HepG2 (cell line): Measurements from ENCODE around the gene KDM4B. TPM values are rescaled to one million over a fixed set of nuclear protein-coding genes. Genes with fewer than 3 reads are reported as not detected.

Source experiments
- ATAC-seq: fragments of 200-7000 bp; cut with Tn5 transposase; 3 replicates; pipeline ENCODE4 v1.9.1; 2020; ENCODE audit warnings: mild to moderate bottlenecking, moderate library complexity
- BruUV-seq: library from RNA; stranded (reverse); fragments of 400-500 nt; replicated peaks from 2 replicates; lab custom pipeline; 2021; lab: Mats Ljungman, UMichigan
- CTCF ChIA-PET: fragments of 300-600 bp; formaldehyde crosslinking; extraction: SDS; loops from one replicate; lab custom pipeline; 2021; ENCODE audit warnings: low total read pairs, inconsistent platforms, low intra/inter-chr PET ratio; lab: Yijun Ruan, JAX
- POLR2A ChIA-PET: fragments of 350-600 bp; sonication (Branson Sonifier 250); formaldehyde crosslinking; loops from one replicate; lab custom pipeline; 2020; ENCODE audit warnings: antibody characterized with exemption, inconsistent platforms; lab: Yijun Ruan, JAX
- DNase-seq: peaks from one replicate; pipeline ENCODE4 v3.0.0-alpha.2; 2015; ENCODE audit warnings: low spot score
- FAIRE-seq: peaks from 3 replicates; lab custom pipeline; 2011; peaks lifted over from hg19 to GRCh38; lab: Jason Lieb, UNC
- H2AFZ ChIP-seq: one replicate; pipeline ENCODE4 v1.6.1; 2011; ENCODE audit warnings: low read length, inconsistent platforms
- H3K27ac ChIP-seq: fragments of 300-600 bp; 3 replicates; pipeline ENCODE4 v1.8.0; 2011; ENCODE audit warnings: mixed run types, mild to moderate bottlenecking, mixed read lengths, low read length, inconsistent platforms; ENCODE audit not compliant: insufficient read depth; ENCODE audit errors: extremely low read length
- H3K27me3 ChIP-seq, 2 experiments: fragments of 200-600 bp in 1 of 2; 2 replicates in 1 of 2; 3 replicates in 1 of 2; pipeline versions ENCODE4 v1.6.0 to v1.8.0; 2011; ENCODE audit warnings: low read length in 2 of 2, mild to moderate bottlenecking in 2 of 2, moderate library complexity in 2 of 2, inconsistent platforms in 1 of 2; ENCODE audit not compliant: insufficient read depth in 2 of 2, control insufficient read depth in 1 of 2
- H3K36me3 ChIP-seq, 2 experiments: fragments of 200-600 bp in 1 of 2; replicated peaks in 1 of 2; 2 replicates in 1 of 2; 3 replicates in 1 of 2; pipeline versions ENCODE4 v1.5.1 to v1.8.0; 2011; ENCODE audit warnings: low read length in 2 of 2, inconsistent platforms in 1 of 2; ENCODE audit not compliant: insufficient read depth in 2 of 2, control insufficient read depth in 1 of 2
- H3K4me1 ChIP-seq: 2 replicates; pipeline ENCODE4 v1.5.1; 2012; ENCODE audit warnings: low read length, inconsistent platforms; ENCODE audit not compliant: insufficient read depth
- H3K4me2 ChIP-seq: 2 replicates; pipeline ENCODE4 v1.6.0; 2011; ENCODE audit warnings: low read depth, low read length, inconsistent platforms
- H3K4me3 ChIP-seq, 3 experiments: fragments of 200-600 bp in 1 of 3; sonication (generic), shearing (Covaris generic) in 1 of 3; replicated peaks in 1 of 3; 2 replicates each; pipeline ENCODE4 v1.5.1; 2011 to 2016; ENCODE audit warnings: low read length in 3 of 3, inconsistent platforms in 2 of 3, low read depth in 2 of 3, mild to moderate bottlenecking in 2 of 3, control low read depth in 1 of 3, mixed read lengths in 1 of 3; ENCODE audit not compliant: insufficient read depth in 1 of 3
- H3K79me2 ChIP-seq: one replicate; pipeline ENCODE4 v1.6.1; 2011; ENCODE audit warnings: low read length, inconsistent platforms; ENCODE audit not compliant: insufficient read depth
- H3K9ac ChIP-seq: 2 replicates; pipeline ENCODE4 v1.6.0; 2011; ENCODE audit warnings: mild to moderate bottlenecking, low read depth, low read length, inconsistent platforms; ENCODE audit not compliant: insufficient read depth
- H3K9me3 ChIP-seq: 2 replicates; pipeline ENCODE4 v1.5.1; 2012; ENCODE audit warnings: mild to moderate bottlenecking, low read length
- H4K20me1 ChIP-seq: 2 replicates; pipeline ENCODE4 v1.6.0; 2011; ENCODE audit warnings: inconsistent platforms, mild to moderate bottlenecking, low read length, moderate library complexity; ENCODE audit not compliant: insufficient read depth
- PTBP1 ChIP-seq: fragments of 200-400 bp; formaldehyde crosslinking; IDR thresholded peaks from 2 replicates; pipeline ENCODE4 v1.6.1; 2018; ENCODE audit warnings: low read length, low read depth; ENCODE audit not compliant: poor library complexity, severe bottlenecking
- RBFOX2 ChIP-seq: fragments of 200-400 bp; formaldehyde crosslinking; IDR thresholded peaks from 2 replicates; pipeline ENCODE4 v1.6.1; 2017; ENCODE audit warnings: low read depth, mild to moderate bottlenecking, low read length
- SRSF4 ChIP-seq: fragments of 200-400 bp; formaldehyde crosslinking; IDR thresholded peaks from one replicate; pipeline ENCODE4 v1.6.1; 2018; ENCODE audit warnings: mild to moderate bottlenecking, low read depth, low read length, moderate library complexity; ENCODE audit not compliant: poor library complexity, severe bottlenecking
- ZFP36 ChIP-seq: fragments of 150-350 bp; IDR thresholded peaks from 2 replicates; pipeline ENCODE4 v1.6.1; 2018; ENCODE audit warnings: borderline replicate concordance, low read length, low read depth; ENCODE audit not compliant: partially characterized antibody
- ZFP82 ChIP-seq: sonication (generic); formaldehyde crosslinking; IDR thresholded peaks from 2 replicates; pipeline ENCODE4 v1.5.1; 2020; ENCODE audit warnings: mild to moderate bottlenecking, missing genetic modification reagents, borderline replicate concordance
- WGBS: methylation state at CpG from one replicate; pipeline ENCODE4 v1.1.6; 2017; ENCODE audit warnings: low lambda C conversion rate; 5-methylcytosine and 5-hydroxymethylcytosine counted together
- in situ Hi-C: cut with HindIII; loops from 2 replicates; pipeline ENCODE4 v1.10.0; 2017; ENCODE audit warnings: low pct_unique_long_range_greater_than_20kb; ENCODE audit not compliant: extremely low pct_ligation_motif_present
- intact Hi-C: fragments of 100-400 bp; cut with micrococcal nuclease; formaldehyde crosslinking; loops from one replicate; pipeline ENCODE4 v1.10.0; 2022; ENCODE audit not compliant: unreplicated experiment
- polyA plus RNA-seq, 8 experiments: library from polyadenylated mRNA; depleted of rRNA in 3 of 8; stranded (reverse) in 7 of 8; unstranded in 1 of 8; fragments of >200 nt; fragmentation: Illumina TruSeq in 4 of 8; extraction: Trizol in 4 of 8; gene quantifications; 2 replicates each; pipeline versions ENCODE4 v1.2.1 to v1.2.3, GENCODE V29; 2011 to 2016; ENCODE audit warnings: low read depth in 4 of 8, missing spikeins in 1 of 8, mixed read lengths in 1 of 8; ENCODE audit not compliant: insufficient read depth in 1 of 8
- total RNA-seq, 5 experiments: library from RNA; depleted of rRNA; stranded (reverse); fragments of >200 nt; fragmentation: Illumina TruSeq; extraction: Trizol; gene quantifications; 2 replicates each; pipeline ENCODE4 v1.2.3, GENCODE V29; 2016; ENCODE audit warnings: low read depth in 1 of 5
- TF ChIP-seq, protein P1 (sequence below): sonication (generic); formaldehyde crosslinking; IDR thresholded peaks from 2 replicates; pipeline ENCODE4 v1.8.0; 2022; ENCODE audit warnings: missing genetic modification reagents, low read depth, mild to moderate bottlenecking, borderline replicate concordance

Gene KDM4B
- total and polyA plus RNA-seq, 2 of the 13 experiments (the other 11 are each of a cell fraction or from before 2014, with no cell fraction given) = 4.9 to 14.6 TPM

DNA sequence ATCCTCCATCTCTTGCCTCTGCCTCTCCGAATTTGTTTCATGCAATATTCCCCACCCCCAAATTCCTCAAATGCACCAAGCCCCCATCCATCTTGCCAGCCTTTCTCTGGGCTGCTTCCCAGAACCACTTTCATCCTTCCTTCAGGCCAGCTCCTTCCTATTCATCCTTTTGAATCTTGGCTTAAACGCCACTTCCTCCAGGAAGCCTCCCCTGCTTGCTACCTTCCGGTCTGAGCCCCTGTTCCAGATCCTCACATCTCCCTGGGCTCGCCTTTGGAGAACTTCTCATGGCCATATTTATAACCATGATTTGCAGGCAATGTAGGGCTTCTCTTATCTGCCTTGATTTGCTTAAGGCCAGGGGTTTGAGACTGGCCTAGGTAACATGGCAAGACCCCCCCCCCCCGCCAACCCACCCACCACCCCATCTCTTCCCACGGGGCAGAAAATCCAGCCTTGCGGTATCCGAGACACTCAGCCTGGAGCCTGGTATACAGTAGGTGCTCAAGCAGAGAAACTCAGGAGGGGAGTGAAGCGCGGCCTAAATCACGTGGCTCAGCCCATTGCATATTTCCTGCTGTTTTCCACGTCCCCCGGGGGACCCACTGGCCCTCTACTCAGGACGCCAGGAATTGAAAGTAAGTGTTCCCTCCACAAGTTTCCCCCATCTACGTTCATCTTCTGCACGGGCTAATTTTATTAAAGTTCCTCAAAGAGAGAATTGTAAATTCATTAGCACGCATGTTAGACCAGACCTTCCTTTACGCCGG is 219.8 kb downstream of the KDM4B start:
- WGBS = 40% methylated on average over 19 of the region's 19 CpGs
- ChIA-PET POLR2A (no interaction called here), CTCF (no interaction called here)
- Histone ChIP-seq H3K27me3 (peaks cover 0 to 6% of the 10 kb centered on the region in 2 experiments; a peak in 1 of 5 replicates), H3K4me2 (no peak overlapping the region), H3K27ac (no peak overlapping the region), H4K20me1 (peaks cover 2% of the 10 kb centered on the region; the same call in 1 of the 2 replicates), H3K9ac (no peak overlapping the region), H2AFZ (no peak overlapping the region), H3K4me3 (no peak overlapping the region), H3K4me1 (no peaks in the 10 kb centered on the region), H3K36me3 (no peaks in the 10 kb centered on the region), H3K9me3 (no peaks in the 10 kb centered on the region), H3K79me2 (no peaks in the 10 kb centered on the region)
- TF ChIP-seq ZFP36 (peak; percentile 65), PTBP1 (no peak)
- TF ChIP-seq, protein P1, sequence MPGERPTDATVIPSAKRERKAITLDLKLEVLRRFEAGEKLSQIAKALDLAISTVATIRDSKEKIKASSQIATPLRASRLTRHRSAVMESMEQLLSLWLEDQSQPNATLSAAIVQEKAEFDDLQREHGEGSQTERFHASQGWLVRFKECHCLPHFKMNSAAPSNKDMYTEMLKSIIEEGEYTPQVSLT (CRISPR knock-in tag) = no peak
- intact Hi-C loops (no loop called here), in situ Hi-C loops (no loop called here)
- BruUV-seq = no TSS peak
- ATAC-seq (no peak), DNase-seq (no peak), FAIRE-seq (no peak)

DNA sequence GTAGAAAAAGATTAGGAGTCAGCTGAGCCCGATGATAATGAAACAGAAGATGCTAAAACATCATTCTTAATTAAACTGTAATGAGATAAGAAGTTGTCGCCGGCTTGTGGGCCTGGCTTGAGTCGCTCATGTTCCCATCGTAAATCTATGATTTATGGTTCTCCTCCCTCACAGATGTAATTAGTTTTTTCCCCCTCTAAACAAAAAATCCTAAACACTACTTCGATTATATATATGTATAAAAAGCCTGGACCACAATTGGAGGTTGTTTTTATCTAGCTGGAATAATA is 220.3 kb downstream of the KDM4B start:
- DNase-seq (no peak), FAIRE-seq (no peak), ATAC-seq (no peak)
- Histone ChIP-seq H3K4me1 (no peaks in the 10 kb centered on the region), H2AFZ (no peak overlapping the region), H3K9ac (no peak overlapping the region), H3K27me3 (peaks cover 0 to 6% of the 10 kb centered on the region in 2 experiments; a peak in 1 of 5 replicates), H3K4me3 (no peak overlapping the region), H3K9me3 (no peaks in the 10 kb centered on the region), H3K36me3 (no peaks in the 10 kb centered on the region), H3K27ac (no peak overlapping the region), H3K79me2 (no peaks in the 10 kb centered on the region), H3K4me2 (no peak overlapping the region), H4K20me1 (peaks cover 2% of the 10 kb centered on the region; the same call in 1 of the 2 replicates)
- no TSS peak for BruUV-seq
- WGBS = 61% methylated on average over 6 of the region's 6 CpGs
- TF ChIP-seq ZFP82 (CRISPR knock-in tag) = no peak
- TF ChIP-seq SRSF4 = no peak
- no peak for TF ChIP-seq RBFOX2
- in situ Hi-C loops (no loop called here), intact Hi-C loops (no loop called here)
- ChIA-PET CTCF (no interaction called here), POLR2A (no interaction called here)
